HG03139 (cell line): ENCODE measurements around the gene LGALS8.
"Not testable (repeated sequence)": the region's sequence is repeated elsewhere in the genome, so short reads cannot be mapped to it uniquely, and the experiment has no call there.

Experiments
- ATAC-seq: cut with Tn5 transposase; IDR thresholded peaks from one replicate; pipeline ENCODE4 v1.9.1; 2021; ENCODE audit not compliant: unreplicated experiment

The LGALS8 gene

DNA sequence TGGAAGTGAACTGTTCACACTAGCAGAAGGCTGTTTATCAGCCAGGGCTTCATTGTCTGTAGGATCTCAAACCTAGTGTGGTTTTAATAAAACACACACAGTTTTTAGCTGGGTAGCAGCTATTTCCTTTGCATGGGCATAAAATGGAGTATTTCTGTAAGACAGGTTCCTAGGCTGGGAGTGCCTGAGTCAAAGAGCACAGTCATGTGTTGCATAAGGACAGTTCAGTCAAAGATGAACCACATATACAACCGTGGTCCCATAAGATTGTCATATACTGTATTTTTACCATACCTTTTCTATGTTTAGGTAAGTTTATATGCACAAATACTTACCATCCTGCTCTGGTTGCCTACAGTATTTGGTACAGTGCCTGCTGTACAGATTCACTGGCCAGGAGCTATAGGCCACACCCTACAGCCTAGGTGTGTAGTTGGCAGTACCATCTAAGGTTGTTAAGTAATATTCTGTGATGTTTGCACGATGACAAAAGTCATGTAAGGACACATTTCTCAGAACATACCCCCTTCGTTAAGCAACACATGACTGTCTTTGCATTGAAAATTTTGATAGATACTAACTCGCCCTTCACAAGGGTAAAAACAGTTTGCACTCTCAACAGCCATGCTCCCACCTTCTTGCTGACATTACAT lies 17.2 kb downstream of the LGALS8 start:
- ATAC-seq, result no peak

DNA sequence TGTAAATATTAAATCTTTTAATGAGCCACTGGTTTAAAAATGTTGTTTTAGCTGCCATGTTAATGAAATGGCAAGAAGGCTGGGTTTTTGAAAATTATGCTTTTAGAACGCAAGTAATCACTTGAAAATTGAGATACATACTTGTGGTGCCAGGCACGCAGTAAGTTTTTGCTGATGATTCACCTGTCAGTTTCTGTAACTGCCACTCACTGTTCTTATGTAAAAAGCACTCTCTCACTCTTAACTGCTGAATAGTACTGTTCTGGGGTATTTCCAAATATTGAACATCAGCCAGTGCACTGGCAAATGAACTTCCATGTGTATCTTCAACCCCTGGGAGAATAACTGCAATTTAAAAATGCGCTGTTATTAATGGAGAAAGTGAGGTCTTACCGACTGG lies 17.9 kb downstream of the LGALS8 start:
- no peak for ATAC-seq

DNA sequence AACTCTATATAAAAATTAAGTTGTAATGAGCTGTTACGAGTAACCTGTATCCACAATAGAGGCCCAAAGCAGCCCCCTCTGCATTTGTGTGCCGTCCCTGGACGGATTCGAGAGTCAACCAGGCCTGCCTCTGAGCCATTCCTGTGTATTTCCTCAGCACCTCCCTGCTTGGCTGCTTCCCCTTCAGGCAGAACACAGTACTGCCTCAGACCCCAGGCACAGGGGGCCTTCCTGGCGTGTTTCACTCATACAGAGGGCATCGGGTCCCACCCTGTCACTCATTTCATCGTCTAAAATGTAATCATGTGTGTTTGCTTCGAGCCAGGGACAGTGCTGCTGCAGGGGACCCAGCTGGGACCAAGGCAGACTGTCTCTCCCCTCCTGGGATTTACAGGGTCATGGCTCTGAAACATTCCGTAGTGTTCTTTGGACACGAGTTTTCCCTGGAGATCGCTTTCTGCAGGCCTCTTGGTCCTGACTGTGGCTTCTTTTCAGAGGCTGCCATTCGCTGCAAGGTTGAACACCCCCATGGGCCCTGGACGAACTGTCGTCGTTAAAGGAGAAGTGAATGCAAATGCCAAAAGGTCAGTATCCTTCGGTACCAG lies 19.4 kb downstream of the LGALS8 start:
- no peak for ATAC-seq

DNA sequence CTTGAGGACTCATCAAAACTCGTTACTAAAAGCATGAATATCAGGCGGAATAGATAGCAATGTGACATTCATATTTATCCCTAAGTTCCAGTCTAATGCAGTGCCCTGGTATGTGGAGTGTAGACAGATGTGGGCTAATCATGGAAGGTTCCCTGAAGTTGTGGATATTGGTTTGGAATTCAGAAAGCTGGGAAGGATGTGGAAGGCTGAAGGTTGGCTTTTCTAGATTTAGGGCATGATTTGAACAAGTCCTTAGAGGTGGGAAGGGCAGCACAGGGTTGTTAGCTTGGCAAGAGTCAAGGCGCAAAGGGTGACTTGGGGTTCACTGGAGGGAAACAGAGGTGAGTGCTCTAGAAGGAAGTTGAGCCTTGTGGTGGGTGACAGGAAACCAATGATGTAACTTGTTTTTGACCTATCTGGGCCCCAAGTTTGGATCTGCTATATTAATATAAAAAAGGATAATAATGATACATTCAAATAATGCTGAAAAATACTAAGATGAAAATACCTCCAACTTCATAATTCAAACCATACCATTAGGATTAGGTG lies 21.9 kb downstream of the LGALS8 start:
- ATAC-seq, result no peak

DNA sequence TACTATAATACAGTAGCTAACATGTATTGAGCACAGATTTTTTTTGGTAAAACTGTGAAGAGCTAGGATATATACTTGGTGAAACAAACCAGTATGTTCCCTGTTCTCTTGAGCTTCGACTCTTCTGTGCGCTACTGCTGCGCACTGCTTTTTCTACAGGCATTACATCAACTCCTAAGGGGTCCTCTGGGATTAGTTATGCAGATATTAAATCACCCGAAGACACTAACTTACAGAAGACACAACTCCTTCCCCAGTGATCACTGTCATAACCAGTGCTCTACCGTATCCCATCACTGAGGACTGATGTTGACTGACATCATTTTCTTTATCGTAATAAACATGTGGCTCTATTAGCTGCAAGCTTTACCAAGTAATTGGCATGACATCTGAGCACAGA lies 24.7 kb downstream of the LGALS8 start:
- ATAC-seq, result no peak

DNA sequence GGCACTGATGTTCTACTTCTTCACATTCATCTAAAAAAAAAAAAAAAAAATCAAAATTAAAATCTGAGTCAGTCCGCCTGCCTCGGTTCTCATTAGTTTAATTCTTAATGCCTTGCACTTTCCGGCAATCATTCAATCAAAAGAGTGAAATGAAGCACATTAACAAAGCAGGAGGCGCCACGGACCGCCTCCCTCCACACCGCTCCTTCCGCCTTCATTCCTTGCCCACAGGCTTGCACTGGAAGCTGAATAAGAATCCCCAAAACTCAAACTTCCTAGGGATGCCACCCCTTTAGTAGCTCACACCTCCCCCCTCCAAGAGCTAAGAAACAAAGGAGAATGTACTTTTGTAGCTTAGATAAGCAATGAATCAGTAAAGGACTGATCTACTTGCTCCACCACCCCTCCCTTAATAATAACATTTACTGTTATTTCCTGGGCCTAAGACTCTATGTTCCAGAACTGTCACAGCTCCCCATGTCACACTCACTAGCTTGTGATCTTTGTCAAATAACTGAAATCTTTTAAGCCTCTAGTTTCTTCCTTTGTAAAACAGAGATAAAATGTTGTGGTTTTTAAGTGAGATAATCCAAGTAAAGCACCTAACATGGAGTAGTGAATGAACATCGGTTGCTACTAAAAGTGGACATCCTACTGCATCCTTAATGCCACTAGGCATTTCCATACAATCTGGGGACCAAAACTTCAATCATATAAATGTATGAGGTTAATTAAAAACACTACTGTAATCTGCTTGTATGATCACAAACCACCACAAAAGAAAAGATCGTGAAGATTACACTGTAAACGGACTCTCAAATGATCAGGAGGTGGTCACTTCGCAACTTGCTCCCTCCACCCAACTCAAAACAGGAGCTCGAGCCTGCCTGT lies 27.4 kb downstream of the LGALS8 start:
- ATAC-seq, result no peak

DNA sequence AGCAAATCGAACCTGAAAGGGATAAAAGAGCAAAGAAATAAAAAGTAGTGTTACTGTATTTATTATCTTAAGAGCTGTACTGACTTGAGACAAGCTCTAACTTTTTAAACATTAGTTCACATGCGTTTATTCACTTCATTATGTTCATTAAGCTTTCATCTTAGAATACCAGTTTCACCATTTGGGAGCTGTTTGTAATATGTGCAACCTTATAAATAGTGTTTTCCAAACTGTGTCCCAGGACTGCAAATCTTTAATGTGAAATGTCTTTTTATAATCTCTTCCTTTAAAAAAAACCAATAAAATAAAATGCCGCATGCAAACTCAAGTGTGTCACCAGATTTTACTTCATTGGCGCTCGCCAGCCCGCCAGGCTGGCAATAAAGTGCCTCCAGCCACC lies 28.3 kb downstream of the LGALS8 start:
- ATAC-seq, result no peak

DNA sequence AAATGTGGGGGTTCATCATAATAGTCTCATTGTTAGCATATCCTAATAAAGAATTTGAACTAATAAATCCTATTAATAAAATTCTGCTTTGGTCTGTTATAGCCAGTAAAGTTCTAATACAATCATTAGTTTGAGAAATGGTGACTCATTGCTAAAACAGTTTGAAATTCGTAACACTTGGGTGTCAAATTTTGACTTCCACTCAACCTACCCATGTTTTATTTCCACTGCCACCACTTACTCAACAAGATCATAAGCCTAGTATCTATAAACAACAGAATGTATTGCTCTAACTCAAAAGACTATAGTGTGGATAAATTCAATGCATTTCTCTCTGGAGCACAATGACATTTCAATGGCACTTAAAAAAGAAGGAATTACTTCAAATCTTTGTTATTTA lies 29.1 kb downstream of the LGALS8 start:
- no peak for ATAC-seq

DNA sequence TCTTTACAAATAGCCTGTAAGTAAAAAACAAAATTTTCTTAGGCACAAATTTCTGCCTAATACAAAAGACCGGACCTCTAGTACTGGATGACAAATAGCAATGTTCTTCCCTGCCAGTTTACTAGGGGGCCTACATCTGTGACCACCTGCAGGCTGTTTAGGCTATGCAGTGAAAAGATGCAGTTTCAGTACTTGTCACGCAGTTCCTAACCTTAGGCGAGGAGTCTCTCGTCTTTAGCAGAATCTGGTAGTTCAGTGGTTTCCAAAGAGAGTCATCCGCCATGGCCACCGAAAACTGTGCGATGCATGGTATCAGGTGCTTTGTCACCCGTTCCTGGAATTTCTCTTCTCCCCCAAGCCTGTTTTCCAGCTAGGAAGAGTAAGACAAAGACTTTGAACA lies 29.6 kb downstream of the LGALS8 start:
- no peak for ATAC-seq

DNA sequence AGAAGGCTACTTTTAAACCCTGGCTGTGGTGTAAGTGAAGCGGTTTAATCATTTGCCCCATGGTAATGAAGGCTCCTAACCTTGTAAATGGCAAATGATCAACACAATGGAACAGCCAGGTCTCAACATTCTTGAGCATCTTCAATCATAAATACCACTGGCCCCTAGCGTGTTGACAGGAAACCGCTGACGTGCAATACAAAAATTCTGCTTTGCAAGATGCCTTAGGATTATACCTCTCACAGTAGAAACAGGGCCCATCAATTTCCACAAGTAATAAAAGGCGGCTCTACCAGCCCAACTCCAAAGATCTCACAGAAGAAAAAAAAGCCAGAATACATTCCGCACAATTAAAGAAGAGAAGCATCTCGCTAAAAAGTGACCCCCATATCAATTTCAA lies 32.8 kb downstream of the LGALS8 start:
- ATAC-seq, result no peak

DNA sequence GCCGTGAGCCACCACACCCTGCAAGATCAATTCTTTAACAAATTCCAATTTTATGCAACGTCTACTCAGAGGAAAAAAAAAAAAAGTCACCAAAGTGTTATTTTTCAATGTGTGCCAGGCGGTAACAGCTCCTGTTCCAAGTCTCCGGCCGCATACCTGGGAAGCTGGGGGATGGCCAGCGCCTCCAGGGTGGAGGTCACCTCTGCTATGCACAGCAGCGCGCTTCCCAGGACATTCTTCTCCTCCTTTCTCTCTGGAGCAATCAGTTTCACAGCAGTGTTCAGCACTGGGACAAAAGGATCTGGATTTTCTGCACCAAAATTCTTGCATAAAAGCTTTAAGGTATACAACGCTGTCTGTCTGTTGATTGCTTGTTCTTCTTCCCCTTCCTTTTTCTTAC lies 34.3 kb downstream of the LGALS8 start:
- ATAC-seq, result no peak

DNA sequence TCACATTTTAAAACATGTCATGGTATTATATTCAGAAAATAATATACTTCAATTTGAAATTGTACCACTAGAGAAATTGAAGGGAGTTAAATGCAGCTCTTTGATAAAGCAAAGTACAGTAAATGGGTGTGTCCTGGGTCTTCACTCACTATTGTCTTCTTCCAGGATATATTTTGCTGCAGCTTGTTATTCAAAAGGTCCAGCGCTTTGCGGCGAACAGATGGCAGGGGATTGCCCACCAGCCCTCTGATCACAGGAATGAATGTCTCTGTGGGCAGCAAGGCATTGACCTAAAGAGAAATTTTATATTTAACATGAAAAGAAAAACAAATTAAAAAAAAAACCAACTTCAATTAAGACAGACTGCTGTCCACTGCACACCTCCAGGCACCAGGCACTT lies 35.1 kb downstream of the LGALS8 start:
- no peak for ATAC-seq

DNA sequence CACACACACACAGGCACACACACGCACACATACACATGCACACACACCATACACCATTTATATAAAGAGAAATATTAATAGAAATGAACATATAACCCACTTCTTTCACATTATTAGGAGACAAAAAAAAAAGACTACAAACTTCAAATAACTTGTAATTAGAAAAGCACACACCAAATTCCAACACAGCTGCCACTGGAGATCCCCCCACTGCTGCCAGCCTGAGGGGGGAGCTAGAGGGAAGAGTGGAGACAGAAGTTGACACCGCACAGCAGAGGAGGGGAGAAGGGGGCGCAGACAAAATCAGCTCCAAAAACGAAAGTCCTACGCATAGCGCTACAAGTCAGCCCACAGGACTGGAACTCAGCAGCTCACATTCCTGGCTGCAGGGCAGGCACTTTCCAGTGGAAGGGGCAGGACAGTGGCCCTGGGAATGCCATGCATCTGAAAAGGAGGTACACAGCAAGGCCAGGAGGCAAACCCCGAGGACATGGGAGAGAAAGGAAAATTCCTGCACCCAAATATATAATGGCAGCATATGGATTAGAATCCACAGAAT lies 36.5 kb downstream of the LGALS8 start:
- ATAC-seq, result no peak

DNA sequence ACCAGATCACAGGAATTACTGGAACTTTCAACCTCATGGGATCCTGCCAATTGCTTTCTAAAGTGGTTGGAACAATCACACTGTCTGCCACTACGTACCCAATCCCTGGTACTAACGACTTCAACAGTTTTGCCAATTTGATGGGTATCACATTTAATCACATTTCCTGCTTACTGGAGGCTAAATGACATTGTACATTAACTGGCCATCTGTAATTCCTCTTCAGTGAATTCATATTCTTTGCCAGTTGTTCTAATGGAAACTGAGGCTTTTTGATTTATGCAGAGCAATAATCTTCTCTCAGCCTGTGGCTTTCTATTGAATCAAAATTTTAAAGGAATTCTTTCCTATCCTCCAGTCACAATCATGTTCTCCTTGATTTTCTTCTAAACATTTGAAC lies 38.2 kb downstream of the LGALS8 start:
- no peak for ATAC-seq

DNA sequence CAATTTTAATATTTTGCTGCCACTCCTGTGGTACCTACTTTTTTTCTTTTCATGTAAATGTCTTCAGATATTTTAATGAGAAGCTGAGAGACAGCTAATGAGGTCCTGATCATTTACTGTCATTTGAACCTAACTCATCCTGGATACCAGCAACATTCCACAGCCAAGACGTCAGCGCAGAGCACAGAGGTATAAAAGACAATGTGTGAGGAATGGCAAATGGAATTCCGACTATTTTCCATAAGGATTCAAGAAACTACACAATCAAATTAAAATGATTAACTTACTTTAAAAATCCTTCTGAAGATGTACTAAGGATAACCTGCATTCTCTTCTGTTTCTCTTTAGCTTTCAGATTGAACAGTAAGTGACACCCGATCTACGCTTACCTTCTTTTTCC lies 41.7 kb downstream of the LGALS8 start:
- no peak for ATAC-seq

DNA sequence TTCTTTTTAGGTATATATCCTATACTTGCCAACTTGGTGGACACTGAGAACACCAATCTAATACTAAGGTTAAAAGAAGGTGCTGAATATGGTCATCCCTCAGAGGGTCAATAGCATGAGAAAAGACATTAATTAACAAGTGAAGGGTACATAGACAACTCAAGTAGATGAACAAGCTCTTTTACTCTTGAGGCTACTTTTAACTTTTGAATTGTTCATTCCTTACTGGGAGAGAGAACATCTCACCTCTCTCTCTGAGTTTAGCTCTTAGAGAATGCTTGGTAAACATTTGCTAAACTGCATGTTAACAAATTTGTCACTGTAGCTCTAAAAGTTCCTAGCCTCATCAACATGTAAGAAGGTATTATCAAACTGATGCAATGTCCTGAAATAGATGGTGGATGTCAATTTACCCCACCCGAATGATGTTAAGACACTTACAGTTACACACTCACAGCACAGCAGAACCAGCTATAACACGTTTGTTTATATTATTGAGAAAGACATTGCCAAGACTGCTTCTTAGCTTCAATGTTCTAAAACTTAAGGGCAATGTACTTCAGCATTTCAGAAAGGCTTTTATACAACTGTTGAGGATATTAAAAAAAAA lies 44.6 kb downstream of the LGALS8 start:
- no peak for ATAC-seq

DNA sequence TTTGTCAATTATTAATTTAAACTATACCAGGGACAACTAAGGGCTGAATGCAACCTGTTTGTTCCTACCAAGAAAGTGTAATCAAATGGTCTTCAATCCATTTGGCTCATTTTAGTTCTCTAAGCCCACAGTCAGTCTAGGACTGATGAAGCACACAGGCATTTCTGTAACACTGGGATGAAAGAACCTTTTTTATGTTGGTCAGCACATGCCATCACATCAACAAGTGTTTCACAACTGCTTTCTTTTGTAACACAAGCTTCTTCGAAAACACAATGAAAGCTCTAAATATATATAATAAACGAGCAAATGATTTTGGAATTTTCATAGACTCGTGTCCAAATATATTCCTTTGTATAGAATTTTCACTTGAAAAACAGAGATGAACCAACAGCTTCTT lies 51.7 kb downstream of the LGALS8 start:
- no peak for ATAC-seq

DNA sequence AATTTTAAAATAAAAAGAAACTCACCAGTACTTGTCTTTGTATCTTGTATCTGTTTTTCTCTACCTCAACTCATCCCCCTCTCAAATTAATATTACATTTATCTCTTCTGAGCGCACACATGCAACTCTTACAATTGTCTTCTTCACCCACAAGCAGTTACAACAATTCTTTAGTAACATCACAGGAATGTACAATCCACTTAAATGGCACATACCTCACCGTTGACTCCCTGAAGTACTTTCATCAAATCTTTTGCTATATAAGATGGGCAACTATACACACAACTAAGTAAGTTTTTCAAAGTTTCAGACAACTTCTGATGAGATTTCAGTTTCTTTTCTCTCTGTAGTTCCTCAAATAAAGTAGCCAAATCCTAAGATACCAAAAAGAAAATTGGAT lies 52.2 kb downstream of the LGALS8 start:
- no peak for ATAC-seq

DNA sequence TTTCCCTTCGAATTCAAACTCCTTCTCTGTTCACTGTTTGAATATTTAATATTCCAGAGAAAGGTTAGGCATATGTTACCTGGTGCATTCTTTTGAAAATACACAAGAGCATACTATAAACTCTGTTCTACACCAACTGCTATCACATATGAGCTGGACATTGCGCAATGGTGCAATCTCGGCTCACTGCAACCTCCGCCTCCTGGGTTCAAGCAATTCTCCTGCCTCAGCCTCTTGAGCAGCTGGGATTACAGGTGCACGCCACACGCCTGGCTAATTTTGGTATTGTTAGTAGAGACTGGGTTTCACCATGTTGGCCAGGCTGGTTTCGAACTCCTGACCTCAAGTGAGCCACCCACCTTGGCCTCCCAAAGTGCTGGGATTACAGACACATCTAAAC lies 53.3 kb downstream of the LGALS8 start:
- not testable (repeated sequence) for ATAC-seq

DNA sequence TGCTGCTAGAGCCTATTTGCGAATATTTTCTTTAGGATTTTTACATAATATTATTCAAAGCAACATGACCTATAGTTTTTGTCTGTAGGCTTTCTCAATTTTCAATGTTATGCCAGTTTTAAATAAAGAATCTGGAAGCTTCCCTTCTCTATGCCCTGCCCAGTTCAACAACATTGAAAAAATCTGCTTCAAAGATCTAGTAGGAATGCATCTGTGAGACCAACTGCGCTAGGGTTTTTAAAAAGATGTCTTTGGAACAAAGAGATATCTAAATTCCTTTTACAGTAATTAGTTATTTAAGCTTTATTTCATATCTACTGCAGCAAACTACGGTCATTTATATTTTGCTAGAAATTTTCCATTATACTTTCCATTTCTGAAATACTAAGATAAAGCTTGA lies 54.9 kb downstream of the LGALS8 start:
- no peak for ATAC-seq

DNA sequence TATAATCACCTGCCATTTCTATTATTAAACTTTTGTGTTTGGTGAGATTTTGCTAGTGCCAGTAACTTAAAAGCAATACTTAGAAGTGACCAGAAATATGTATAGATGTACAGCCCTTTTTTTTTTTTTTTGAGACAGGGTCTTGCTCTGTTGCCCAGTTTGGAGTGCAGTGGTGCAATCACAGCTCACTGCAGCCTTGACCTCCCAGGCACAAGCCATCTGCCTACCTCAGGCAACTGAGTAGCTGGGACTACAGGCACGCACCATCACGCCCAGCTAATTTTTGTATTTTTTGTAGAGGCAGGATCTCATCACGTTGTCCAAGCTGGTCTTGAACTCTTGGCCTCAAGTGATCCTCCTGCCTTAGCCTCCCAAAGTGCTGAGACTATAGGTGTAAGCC lies 56.6 kb downstream of the LGALS8 start:
- not testable (repeated sequence) for ATAC-seq
